ENCODE results near the gene TMEM117. TPM values are rescaled to one million over a fixed set of nuclear protein-coding genes. Genes with fewer than 3 reads are reported as not detected.

The TMEM117 gene
- total RNA-seq, 1 experiment from 2014 or later = 5.9 TPM

DNA sequence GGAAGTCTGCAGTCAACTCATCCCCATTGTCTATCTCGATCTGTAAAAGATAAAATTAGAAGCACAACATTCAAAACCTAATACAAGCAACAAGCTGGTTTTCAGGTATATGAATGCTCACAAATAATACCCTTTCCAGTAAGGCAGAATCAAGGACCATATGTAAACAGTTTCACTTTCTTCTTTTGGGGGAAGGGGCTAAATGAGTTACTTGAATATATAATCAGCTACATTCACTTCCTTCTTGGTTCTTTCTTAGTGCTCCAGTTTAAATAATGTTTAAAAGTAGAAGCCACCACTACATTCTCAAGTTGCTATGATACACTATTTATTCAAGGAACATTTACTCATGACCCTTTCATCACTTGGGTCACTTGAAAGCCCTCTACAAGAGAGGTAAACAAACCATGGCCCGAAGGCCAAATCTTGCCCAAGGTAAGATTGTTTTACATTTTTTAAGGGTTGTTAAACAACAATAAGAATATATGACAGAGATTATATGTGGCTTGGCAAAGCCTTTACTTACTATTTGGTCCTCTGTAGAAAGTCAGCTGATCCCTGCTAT, 40.1 kb upstream of the TMEM117 start:
- TF ChIP-seq CTCF (conservative IDR thresholded peaks at IDR 0.05; ENCODE audit: low read depth, low read length) (no peak), EZH2 (IDR thresholded peaks at IDR 0.05; ENCODE audit: borderline replicate concordance, low read depth, low read length, poor library complexity, severe bottlenecking) (no peak)
- CTCF ChIA-PET = no interaction called here
- Histone ChIP-seq H3K4me1 (ENCODE audit: insufficient read depth, low read length, poor library complexity, severe bottlenecking) (no peaks in the 10 kb centered on the region), H3K36me3 (ENCODE audit: insufficient read depth, low read length, poor library complexity, severe bottlenecking) (peaks cover 59% of the 10 kb centered on the region), H3K27ac (ENCODE audit: low read depth, low read length, poor library complexity, severe bottlenecking) (no peak overlapping the region), H3K9me3 (ENCODE audit: low read depth, low read length, poor library complexity, severe bottlenecking) (no peaks in the 10 kb centered on the region), H3K4me3 (ENCODE audit: low read depth, low read length, poor library complexity, severe bottlenecking) (no peak overlapping the region), H3K27me3 (replicated peaks; ENCODE audit: insufficient read depth, low read depth, low read length, poor library complexity) (no peaks in the 10 kb centered on the region)
- POLR2A ChIA-PET (ENCODE audit: low non-redundant PET) = no interaction called here
- intact Hi-C loops (cut with micrococcal nuclease; ENCODE audit: unreplicated experiment) = no loop called here
- no TSS peak for BruUV-seq (replicated peaks)
- no peak for DNase-seq (ENCODE audit: low spot score)

DNA sequence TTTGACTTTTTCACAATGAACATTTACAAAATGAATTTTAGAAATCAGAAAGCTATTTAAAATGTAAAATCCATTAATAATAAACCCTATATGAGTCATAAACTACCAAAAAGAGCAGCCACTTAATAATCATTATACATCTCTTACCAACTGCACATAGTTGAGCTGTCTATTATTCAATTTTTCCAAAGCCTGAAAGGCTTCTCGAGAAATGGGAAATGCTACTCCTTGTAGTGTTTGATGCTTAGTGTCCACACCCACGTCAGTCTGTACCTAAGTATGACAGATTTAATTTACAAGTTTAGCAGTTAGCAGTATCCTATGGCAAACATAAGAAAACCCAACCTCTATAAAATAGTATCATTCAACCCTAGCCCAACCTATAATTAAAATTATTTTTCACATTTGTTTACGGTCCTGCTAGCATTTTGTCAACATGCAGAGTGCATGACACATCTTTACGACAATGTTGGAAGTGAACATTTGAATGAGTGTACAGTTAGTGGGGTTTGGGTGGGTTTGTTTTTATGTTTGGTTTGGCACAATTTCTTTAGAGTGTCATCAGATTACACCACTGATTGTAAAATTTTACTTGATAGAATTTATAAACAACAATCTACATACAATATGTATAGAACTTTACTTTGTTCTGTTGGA, 38.2 kb upstream of the TMEM117 start:
- CTCF ChIA-PET = no interaction called here

DNA sequence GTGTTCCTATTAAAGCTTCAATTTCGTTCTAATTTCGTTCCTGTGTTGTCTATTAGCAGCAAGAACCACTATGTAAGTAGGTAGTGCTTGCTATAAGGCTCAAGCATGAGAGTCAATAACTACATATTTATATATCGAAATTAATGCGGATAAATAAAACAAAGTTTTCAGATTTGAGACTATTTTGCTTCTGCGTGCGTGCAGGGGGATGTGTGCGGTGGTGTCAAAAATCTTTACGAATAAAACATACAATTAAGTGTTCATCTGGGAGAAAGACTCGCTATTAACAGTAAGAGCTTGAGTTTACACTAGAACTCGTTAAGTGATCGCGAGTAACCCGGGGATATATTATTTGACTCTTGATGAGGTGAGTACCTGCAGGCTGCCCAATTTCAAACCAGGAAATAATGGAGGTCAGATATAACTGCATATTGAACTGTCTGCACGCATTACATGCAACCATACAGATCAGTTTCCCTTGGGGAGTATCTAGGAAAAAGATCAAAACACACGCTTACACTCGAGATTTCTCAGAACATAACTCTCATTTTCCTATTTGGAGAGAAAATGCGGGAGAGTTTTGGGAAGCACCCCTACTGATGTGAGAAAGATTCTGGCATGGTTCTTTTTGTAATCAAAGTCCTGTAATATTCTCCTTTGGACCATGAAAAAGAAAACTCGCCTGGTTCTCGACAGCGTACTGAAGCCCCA, 30.6 kb upstream of the TMEM117 start:
- CTCF ChIA-PET = interaction anchor here (0.6 to 1.1 kb wide), 3 partner anchors 71 to 1015 kb away, joined by 3 to 6 read pairs (median 5); no protein-coding TSS in a partner anchor
- intact Hi-C loops (cut with micrococcal nuclease; ENCODE audit: unreplicated experiment) = no loop called here
- peaks cover 15% of the 10 kb centered on the region for H3K4me1 ChIP-seq (ENCODE audit: insufficient read depth, low read length, poor library complexity, severe bottlenecking)
- no peaks in the 10 kb centered on the region for H3K27me3 ChIP-seq (replicated peaks; ENCODE audit: insufficient read depth, low read depth, low read length, poor library complexity)
- peak overlapping the region; percentile 97 for H3K27ac ChIP-seq (ENCODE audit: low read depth, low read length, poor library complexity, severe bottlenecking)
- TSS peak; percentile 38 for BruUV-seq (replicated peaks)
- TF ChIP-seq EZH2 (IDR thresholded peaks at IDR 0.05; ENCODE audit: borderline replicate concordance, low read depth, low read length, poor library complexity, severe bottlenecking) (no peak), CTCF (conservative IDR thresholded peaks at IDR 0.05; ENCODE audit: low read depth, low read length) (no peak)
- H3K4me3 ChIP-seq (ENCODE audit: low read depth, low read length, poor library complexity, severe bottlenecking) = peak overlapping the region; percentile 92
- H3K36me3 ChIP-seq (ENCODE audit: insufficient read depth, low read length, poor library complexity, severe bottlenecking) = peaks cover 18% of the 10 kb centered on the region
- DNase-seq (ENCODE audit: low spot score) = peak; percentile 22
- H3K9me3 ChIP-seq (ENCODE audit: low read depth, low read length, poor library complexity, severe bottlenecking) = no peaks in the 10 kb centered on the region
- POLR2A ChIA-PET (ENCODE audit: low non-redundant PET) = no interaction called here

More for the DNA sequence above, 38.2 kb upstream of the TMEM117 start:
- TF ChIP-seq CTCF (conservative IDR thresholded peaks at IDR 0.05; ENCODE audit: low read depth, low read length) (no peak), EZH2 (IDR thresholded peaks at IDR 0.05; ENCODE audit: borderline replicate concordance, low read depth, low read length, poor library complexity, severe bottlenecking) (no peak)
- POLR2A ChIA-PET (ENCODE audit: low non-redundant PET) = no interaction called here
- no peaks in the 10 kb centered on the region for H3K9me3 ChIP-seq (ENCODE audit: low read depth, low read length, poor library complexity, severe bottlenecking)
- no peaks in the 10 kb centered on the region for H3K27me3 ChIP-seq (replicated peaks; ENCODE audit: insufficient read depth, low read depth, low read length, poor library complexity)
- H3K36me3 ChIP-seq (ENCODE audit: insufficient read depth, low read length, poor library complexity, severe bottlenecking) = peaks cover 72% of the 10 kb centered on the region
- H3K4me1 ChIP-seq (ENCODE audit: insufficient read depth, low read length, poor library complexity, severe bottlenecking) = no peaks in the 10 kb centered on the region
- no peak for DNase-seq (ENCODE audit: low spot score)
- intact Hi-C loops (cut with micrococcal nuclease; ENCODE audit: unreplicated experiment) = no loop called here
- H3K4me3 ChIP-seq (ENCODE audit: low read depth, low read length, poor library complexity, severe bottlenecking) = no peak overlapping the region
- H3K27ac ChIP-seq (ENCODE audit: low read depth, low read length, poor library complexity, severe bottlenecking) = no peak overlapping the region
- BruUV-seq (replicated peaks) = no TSS peak

All from A673 (cell line).